Esophagus (tissue), 2 donors: ENCODE measurements around the gene GNG4. TPM values are rescaled to one million over a fixed set of nuclear protein-coding genes. Genes with fewer than 3 reads are reported as not detected.

ENCODE experiments used
- H3K27ac ChIP-seq, 2 donors: one replicate each; pipeline ENCODE4 v1.5.1; 2013; ENCODE audit warnings: low read depth in 2 of 2, mild to moderate bottlenecking in 2 of 2, inconsistent platforms in 1 of 2, low read length in 1 of 2, moderate library complexity in 1 of 2
- H3K27me3 ChIP-seq, 2 donors: one replicate each; pipeline ENCODE4 v1.6.1; 2013; ENCODE audit warnings: low read length in 2 of 2, control low read depth in 1 of 2, mild to moderate bottlenecking in 1 of 2; ENCODE audit not compliant: insufficient read depth in 2 of 2, control insufficient read depth in 1 of 2
- H3K36me3 ChIP-seq, 2 donors: one replicate each; pipeline ENCODE4 v1.6.1; 2013; ENCODE audit warnings: low read length in 1 of 2; ENCODE audit not compliant: control insufficient read depth in 2 of 2, insufficient read depth in 2 of 2
- H3K4me1 ChIP-seq, 2 donors: one replicate each; pipeline ENCODE4 v1.6.1; 2013; ENCODE audit warnings: low read length in 1 of 2; ENCODE audit not compliant: control insufficient read depth in 2 of 2, insufficient read depth in 2 of 2
- H3K4me3 ChIP-seq, 2 donors: one replicate each; pipeline ENCODE4 v1.5.1; 2013; ENCODE audit warnings: low read length in 2 of 2, mild to moderate bottlenecking in 2 of 2, low read depth in 1 of 2, moderate library complexity in 1 of 2
- H3K9me3 ChIP-seq, 2 donors: one replicate each; pipeline ENCODE4 v1.6.1; 2013; ENCODE audit warnings: mild to moderate bottlenecking in 2 of 2, low read depth in 1 of 2, low read length in 1 of 2, moderate library complexity in 1 of 2; ENCODE audit not compliant: control insufficient read depth in 2 of 2, insufficient read depth in 1 of 2
- WGBS, 2 donors: extraction: QIAGEN DNeasy Blood & Tissue Kit; methylation state at CpG; one replicate each; pipeline ENCODE4 v1.1.7; 2013; 5-methylcytosine and 5-hydroxymethylcytosine counted together
- polyA plus RNA-seq, 2 donors: library from polyadenylated mRNA; stranded (reverse); fragments of 200-250 nt; gene quantifications; one replicate each; pipeline ENCODE4 v1.2.3, GENCODE V29; 2013
- donor health status: healthy with polysubstance abuse.
- donor health status: Bipolar disorder and iron deficiency.

GNG4 gene
- polyA plus RNA-seq, 2 donors = 8.1 to 10.9 TPM

GRCh38 chr1:235504494-235505222, 144.9 kb downstream of the GNG4 start:
- H3K4me3 ChIP-seq = peak overlapping the region; percentile 77 to 91
- H3K9me3 ChIP-seq = no peaks in the 10 kb centered on the region
- peak overlapping the region; percentile 98 to 100 for H3K27ac ChIP-seq
- no peaks in the 10 kb centered on the region for H3K4me1 ChIP-seq
- no peaks in the 10 kb centered on the region for H3K36me3 ChIP-seq
- 0% methylated on average over 59 to 61 of the region's 61 CpGs for WGBS, 2 donors
- no peaks in the 10 kb centered on the region for H3K27me3 ChIP-seq

DNA sequence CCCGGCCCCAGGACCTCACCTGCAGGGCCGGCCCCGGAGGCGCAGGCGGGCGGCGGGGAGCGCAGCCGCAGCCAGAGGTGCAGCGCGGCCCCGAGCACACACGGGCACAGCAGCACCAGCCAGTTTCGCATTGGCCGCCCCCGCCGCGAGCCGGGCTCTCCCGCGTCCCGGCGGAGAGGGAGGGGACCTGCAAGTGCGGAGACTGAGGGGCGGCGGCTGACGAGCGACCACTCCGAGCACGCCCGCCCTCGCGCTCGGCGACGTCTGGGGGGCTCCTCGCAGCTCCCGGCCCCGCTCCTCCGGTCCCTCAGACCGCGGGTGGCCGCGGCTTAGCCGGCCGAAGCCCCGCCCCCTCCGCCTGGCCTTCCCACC, 145.5 kb downstream of the GNG4 start, which contains the start of gene B3GALNT2:
TSS of gene B3GALNT2 (minus strand) at position 331 of the 372 bp plus-strand sequence. CDS start at position 131, 200 bp downstream.
- Histone ChIP-seq H3K9me3 (no peaks in the 10 kb centered on the region), H3K36me3 (no peaks in the 10 kb centered on the region), H3K4me1 (no peaks in the 10 kb centered on the region), H3K4me3 (peak within 1 kb of the TSS; percentile 77 to 91), H3K27me3 (no peaks in the 10 kb centered on the region), H3K27ac (peak within 1 kb of the TSS; percentile 98 to 100)
- WGBS, 2 donors = 0 to 1% methylated on average over 20 to 48 of the region's 48 CpGs

DNA sequence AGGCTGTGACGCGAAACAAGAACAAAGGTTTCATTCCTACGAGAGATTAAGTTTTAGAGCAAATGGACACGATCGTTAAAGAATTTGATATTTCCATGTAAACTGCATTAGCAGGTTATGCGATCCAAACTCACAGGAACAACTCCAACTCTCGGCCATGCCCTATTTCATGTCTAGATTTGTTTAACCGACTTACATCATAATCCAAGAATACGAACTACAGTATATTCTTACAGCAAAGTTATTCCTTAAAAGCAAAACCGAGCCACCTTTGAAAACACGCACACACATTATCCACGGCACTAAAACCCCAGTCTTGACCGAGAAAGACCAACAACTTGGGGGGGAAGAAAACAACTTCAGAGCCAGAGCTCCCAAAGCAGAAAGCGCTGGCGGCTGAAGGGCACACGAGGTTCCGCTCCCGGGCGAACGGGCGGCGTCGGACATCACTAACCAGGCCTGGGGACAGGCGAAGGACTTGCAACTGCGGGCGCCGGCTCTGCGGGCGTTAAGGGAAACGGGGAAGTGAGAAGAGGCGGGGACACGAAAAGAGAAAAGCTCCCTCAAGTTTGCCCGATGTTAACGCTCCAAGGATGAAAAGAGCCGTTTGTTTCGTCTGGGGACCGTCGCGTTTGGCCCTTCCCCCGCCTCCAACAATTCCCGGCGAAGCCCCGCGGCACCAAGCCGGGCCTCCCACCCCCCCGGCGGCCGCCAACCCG, 146.0 kb downstream of the GNG4 start:
- WGBS, 2 donors = 1 to 2% methylated on average over 46 to 49 of the region's 49 CpGs
- Histone ChIP-seq H3K27ac (peak overlapping the region; percentile 97 to 98), H3K9me3 (no peaks in the 10 kb centered on the region), H3K4me1 (no peaks in the 10 kb centered on the region), H3K4me3 (peak overlapping the region; percentile 77 to 91), H3K36me3 (no peaks in the 10 kb centered on the region), H3K27me3 (no peaks in the 10 kb centered on the region)

GRCh38 chr1:235502601-235503402, 146.8 kb downstream of the GNG4 start:
- Histone ChIP-seq H3K27me3 (no peaks in the 10 kb centered on the region), H3K4me3 (peak overlapping the region; percentile 77 to 91), H3K9me3 (no peaks in the 10 kb centered on the region), H3K4me1 (no peaks in the 10 kb centered on the region), H3K27ac (peak overlapping the region; percentile 97 to 98), H3K36me3 (no peaks in the 10 kb centered on the region)
- 17 to 18% methylated on average over 5 of the region's 5 CpGs for WGBS, 2 donors

GRCh38 chr1:235500971-235501540, 148.5 kb downstream of the GNG4 start:
- WGBS, 2 donors = 76 to 84% methylated on average over 5 of the region's 5 CpGs
- Histone ChIP-seq H3K9me3 (no peaks in the 10 kb centered on the region), H3K4me1 (no peaks in the 10 kb centered on the region)

More at GRCh38 chr1:235500971-235501540, 148.5 kb downstream of the GNG4 start:
- H3K27ac ChIP-seq = no peak overlapping the region
- no peak overlapping the region for H3K4me3 ChIP-seq
- H3K36me3 ChIP-seq = no peaks in the 10 kb centered on the region
- H3K27me3 ChIP-seq = no peaks in the 10 kb centered on the region

Other genes with a start within 250 kb of the GNG4 start
- 1 to 10 TPM; 3.7 to 7.0 TPM for gene B3GALNT2, start 145.3 kb downstream of the GNG4 start, polyA plus RNA-seq
- 1 to 10 TPM; 4.3 to 4.8 TPM for gene LYST, start 217.1 kb upstream of the GNG4 start, polyA plus RNA-seq